Keratinocyte (primary cell): ENCODE data around the gene CPNE4. TPM values are rescaled to one million over a fixed set of nuclear protein-coding genes. Genes with fewer than 3 reads are reported as not detected.

Source experiments
- DNase-seq: peaks from one replicate; pipeline ENCODE4 v3.0.0-alpha.2; 2011; ENCODE audit warnings: low read depth, missing footprints, low spot score
- FAIRE-seq: peaks from 2 replicates; lab custom pipeline; 2011; peaks lifted over from hg19 to GRCh38; lab: Jason Lieb, UNC
- H2AFZ ChIP-seq: 2 replicates; pipeline ENCODE4 v1.6.0; 2012; ENCODE audit warnings: low read length, control low read depth, inconsistent platforms; ENCODE audit not compliant: control insufficient read depth
- H3K27ac ChIP-seq: 2 replicates; pipeline ENCODE4 v1.5.1; 2011; ENCODE audit warnings: low read length; ENCODE audit not compliant: control insufficient read depth, insufficient read depth
- H3K27me3 ChIP-seq: 3 replicates; pipeline ENCODE4 v1.6.0; 2011; ENCODE audit warnings: low read length; ENCODE audit not compliant: control insufficient read depth, insufficient read depth; ENCODE audit errors: extremely low read depth
- H3K36me3 ChIP-seq, 2 experiments: 2 replicates in 1 of 2; 3 replicates in 1 of 2; pipeline ENCODE4 v1.5.1; 2011; ENCODE audit warnings: low read length in 2 of 2, mild to moderate bottlenecking in 1 of 2; ENCODE audit not compliant: control insufficient read depth in 2 of 2, insufficient read depth in 2 of 2; ENCODE audit errors: extremely low read depth in 1 of 2
- H3K4me1 ChIP-seq: 3 replicates; pipeline ENCODE4 v1.5.1; 2011; ENCODE audit warnings: low read length; ENCODE audit not compliant: control insufficient read depth, insufficient read depth; ENCODE audit errors: extremely low read depth
- H3K4me2 ChIP-seq: 3 replicates; pipeline ENCODE4 v1.6.0; 2011; ENCODE audit warnings: low read depth, low read length; ENCODE audit not compliant: control insufficient read depth, insufficient read depth; ENCODE audit errors: extremely low read depth
- H3K4me3 ChIP-seq, 3 experiments: fragments of 200-600 bp in 1 of 3; sonication (generic) in 1 of 3; 2 replicates in 2 of 3; 3 replicates in 1 of 3; pipeline ENCODE4 v1.5.1; 2011 to 2016; ENCODE audit warnings: low read length in 3 of 3, mild to moderate bottlenecking in 3 of 3, control low read depth in 2 of 3, inconsistent platforms in 1 of 3, low read depth in 1 of 3, mixed read lengths in 1 of 3, mixed run types in 1 of 3, moderate library complexity in 1 of 3; ENCODE audit not compliant: control insufficient read depth in 2 of 3, insufficient read depth in 2 of 3; ENCODE audit errors: extremely low read depth in 1 of 3
- H3K79me2 ChIP-seq: 2 replicates; pipeline ENCODE4 v1.6.0; 2012; ENCODE audit warnings: low read length; ENCODE audit not compliant: control insufficient read depth, insufficient read depth
- H3K9ac ChIP-seq: 3 replicates; pipeline ENCODE4 v1.6.0; 2011; ENCODE audit warnings: low read length; ENCODE audit not compliant: control insufficient read depth, insufficient read depth; ENCODE audit errors: extremely low read depth
- H3K9me1 ChIP-seq: 3 replicates; pipeline ENCODE4 v1.6.0; 2011; ENCODE audit warnings: low read length; ENCODE audit not compliant: control insufficient read depth, insufficient read depth; ENCODE audit errors: extremely low read depth
- H3K9me3 ChIP-seq: 2 replicates; pipeline ENCODE4 v1.5.1; 2012; ENCODE audit warnings: low read depth, low read length; ENCODE audit not compliant: control insufficient read depth
- H4K20me1 ChIP-seq: 3 replicates; pipeline ENCODE4 v1.6.0; 2011; ENCODE audit warnings: low read length; ENCODE audit not compliant: control insufficient read depth, insufficient read depth; ENCODE audit errors: extremely low read depth
- CTCF ChIP-seq, 3 experiments: IDR thresholded peaks in 1 of 3; conservative IDR thresholded peaks in 1 of 3; optimal IDR thresholded peaks in 1 of 3; 2 replicates in 2 of 3; 3 replicates in 1 of 3; pipeline versions ENCODE3 to v1.5.1; 2011; ENCODE audit warnings: low read length in 3 of 3, mild to moderate bottlenecking in 3 of 3, moderate library complexity in 2 of 3, control low read depth in 1 of 3, inconsistent platforms in 1 of 3; ENCODE audit not compliant: insufficient read depth in 2 of 3; ENCODE audit errors: extremely low read depth in 1 of 3
- EZH2 ChIP-seq: IDR thresholded peaks from one replicate; pipeline ENCODE4 v1.6.1; 2012; ENCODE audit warnings: inconsistent platforms, mild to moderate bottlenecking, low read length, moderate library complexity
- dilution Hi-C: fragments of 300-500 bp; cut with MboI; formaldehyde crosslinking; loops from one replicate; pipeline ENCODE4 v1.7.0; 2020; ENCODE audit warnings: low sequenced_read_pairs; ENCODE audit not compliant: extremely low pct_ligation_motif_present
- polyA plus RNA-seq, 5 experiments: library from polyadenylated mRNA; depleted of rRNA in 3 of 5; stranded (reverse) in 3 of 5; stranded (forward) in 1 of 5; unstranded in 1 of 5; fragments of >200 nt; gene quantifications; 1 replicate in 1 of 5; 2 replicates in 3 of 5; 3 replicates in 1 of 5; pipeline versions ENCODE4 v1.2.1 to v1.2.3, GENCODE V29; 2011 to 2012; ENCODE audit warnings: missing spikeins in 2 of 5, low read depth in 1 of 5, low replicate concordance in 1 of 5

Gene CPNE4
- polyA plus RNA-seq, 1 donor (not counting 4 experiments of a cell fraction or from before 2014, with no cell fraction given) = 0.08 TPM

- Histone ChIP-seq H3K27me3 (no peaks in the 10 kb centered on the region), H3K4me2 (no peak overlapping the region), H3K9me3 (no peaks in the 10 kb centered on the region), H3K9me1 (no peaks in the 10 kb centered on the region), H4K20me1 (no peaks in the 10 kb centered on the region), H2AFZ (no peak overlapping the region), H3K4me1 (no peaks in the 10 kb centered on the region), H3K79me2 (no peaks in the 10 kb centered on the region), H3K36me3 (no peaks in the 10 kb centered on the region), H3K9ac (no peak overlapping the region), H3K4me3 (no peak overlapping the region), H3K27ac (no peak overlapping the region)
- FAIRE-seq (no peak), DNase-seq (no peak)
- dilution Hi-C loops = no loop called here
- TF ChIP-seq CTCF (optimal IDR thresholded peaks at IDR 0.05 in 1 of 3, IDR thresholded peaks at IDR 0.05 in 1 of 3, conservative IDR thresholded peaks at IDR 0.05 in 1 of 3; ENCODE audit: extremely low read depth in 1 of 3, insufficient read depth in 2 of 3, low read length in 3 of 3) (no peak), EZH2 (no peak)
Measured at GRCh38 chr3:132042681-132043080, 7.9 kb upstream of the CPNE4 start.

- H3K36me3 ChIP-seq = no peaks in the 10 kb centered on the region
- H4K20me1 ChIP-seq = no peaks in the 10 kb centered on the region
- no peaks in the 10 kb centered on the region for H3K9me3 ChIP-seq
- H3K4me3 ChIP-seq = no peak overlapping the region
- no peak overlapping the region for H3K9ac ChIP-seq
- no peak overlapping the region for H3K27ac ChIP-seq
- TF ChIP-seq CTCF (optimal IDR thresholded peaks at IDR 0.05 in 1 of 3, IDR thresholded peaks at IDR 0.05 in 1 of 3, conservative IDR thresholded peaks at IDR 0.05 in 1 of 3; ENCODE audit: extremely low read depth in 1 of 3, insufficient read depth in 2 of 3, low read length in 3 of 3) = peak in 2 of 3 experiments; percentile 57 to 60
- no peak for TF ChIP-seq EZH2
- dilution Hi-C loops = no loop called here
- H3K4me1 ChIP-seq = peaks cover 6% of the 10 kb centered on the region
- no peaks in the 10 kb centered on the region for H3K79me2 ChIP-seq
- FAIRE-seq (peak; percentile 41), DNase-seq (no peak)
- no peak overlapping the region for H3K4me2 ChIP-seq
- H3K9me1 ChIP-seq = no peaks in the 10 kb centered on the region
- H3K27me3 ChIP-seq = peaks cover 16% of the 10 kb centered on the region
- no peak overlapping the region for H2AFZ ChIP-seq
Measured at GRCh38 chr3:132038198-132038825, 3.5 kb upstream of the CPNE4 start.
